Left lobe of liver (tissue), 2 donors: ENCODE results near the gene ROMO1. TPM values are rescaled to one million over a fixed set of nuclear protein-coding genes. Genes with fewer than 3 reads are reported as not detected.
"Not testable (repeated sequence)": the region's sequence is repeated elsewhere in the genome, so short reads cannot be mapped to it uniquely, and the experiment has no call there.

Source experiments
- ATAC-seq: fragments of 200-7000 bp; cut with Tn5 transposase; one replicate; pipeline ENCODE4 v1.9.1; 2020; ENCODE audit warnings: mild to moderate bottlenecking, moderate library complexity
- DNase-seq: peaks from one replicate; pipeline ENCODE4 v3.0.0-alpha.2; 2020; ENCODE audit warnings: low spot score
- total RNA-seq: library from RNA; stranded (reverse); gene quantifications from one replicate; pipeline ENCODE4 v1.2.1, GENCODE V29; 2021
- donor health status: DM: no; HTN: no; CAD: no; lungs with moderate emphysema.
- donor health status: DM: no; HTN: yes; CAD: no.

The ROMO1 gene
- total RNA-seq, 1 donor from 2014 or later: 103 TPM

- ATAC-seq: no peak
- DNase-seq: no peak
Observed at GRCh38 chr20:35709259-35709658, 10.1 kb downstream of the ROMO1 start.

GRCh38 chr20:35710039-35710438, 10.8 kb downstream of the ROMO1 start:
- DNase-seq (no peak), ATAC-seq (no peak)

- ATAC-seq (no peak), DNase-seq (no peak)
Observed at GRCh38 chr20:35710884-35711587, 11.8 kb downstream of the ROMO1 start.

- no peak for DNase-seq
- no peak for ATAC-seq
Observed at GRCh38 chr20:35711588-35712209, 12.5 kb downstream of the ROMO1 start.

- peak; percentile 13 for ATAC-seq
- DNase-seq: not testable (repeated sequence)
Observed at GRCh38 chr20:35713120-35713519, 13.9 kb downstream of the ROMO1 start.

GRCh38 chr20:35714127-35714526, 14.9 kb downstream of the ROMO1 start:
- no peak for DNase-seq
- ATAC-seq: no peak

- no peak for ATAC-seq
- DNase-seq: no peak
Observed at GRCh38 chr20:35715652-35716051, 16.4 kb downstream of the ROMO1 start.

GRCh38 chr20:35716330-35716729, 17.1 kb downstream of the ROMO1 start:
- no peak for DNase-seq
- no peak for ATAC-seq

GRCh38 chr20:35718321-35718720, 19.1 kb downstream of the ROMO1 start:
- ATAC-seq, DNase-seq: not testable (repeated sequence)

- ATAC-seq (no peak), DNase-seq (no peak)
Observed at GRCh38 chr20:35718972-35719635, 19.9 kb downstream of the ROMO1 start.

GRCh38 chr20:35719717-35720116, 20.5 kb downstream of the ROMO1 start:
- DNase-seq (no peak), ATAC-seq (no peak)

GRCh38 chr20:35720165-35721123, 21.2 kb downstream of the ROMO1 start:
- DNase-seq (no peak), ATAC-seq (no peak)

- DNase-seq: no peak
- ATAC-seq: no peak
Observed at GRCh38 chr20:35721219-35721618, 22.0 kb downstream of the ROMO1 start.

GRCh38 chr20:35721621-35722020, 22.4 kb downstream of the ROMO1 start:
- DNase-seq: no peak
- ATAC-seq: no peak

- DNase-seq, ATAC-seq: not testable (repeated sequence)
Observed at GRCh38 chr20:35723275-35723639, 24.1 kb downstream of the ROMO1 start.

GRCh38 chr20:35723652-35724320, 24.6 kb downstream of the ROMO1 start:
- DNase-seq, ATAC-seq: not testable (repeated sequence)

GRCh38 chr20:35724321-35725230, 25.4 kb downstream of the ROMO1 start:
- ATAC-seq: no peak
- no peak for DNase-seq

GRCh38 chr20:35726842-35727711, 27.9 kb downstream of the ROMO1 start:
- no peak for ATAC-seq
- DNase-seq: no peak
